ENCODE results near the gene THADA.

THADA gene

GRCh38 chr2:43540021-43540779 is 55.6 kb downstream of the THADA start:
- no peak overlapping the region for H3K4me3 ChIP-seq (ENCODE audit: severe bottlenecking)
- peaks cover 18% of the 10 kb centered on the region for H3K36me3 ChIP-seq (ENCODE audit: low read depth)
- peak; percentile 69 for DNase-seq (ENCODE audit: low spot score)
- no peak for TF ChIP-seq CTCF (IDR thresholded peaks at IDR 0.05; ENCODE audit: poor library complexity, severe bottlenecking)
- no peaks in the 10 kb centered on the region for H3K27me3 ChIP-seq (ENCODE audit: insufficient read depth, poor library complexity, severe bottlenecking)
- H3K4me1 ChIP-seq (ENCODE audit: insufficient read depth, poor library complexity, severe bottlenecking): peaks cover 41% of the 10 kb centered on the region
- no peaks in the 10 kb centered on the region for H3K9me3 ChIP-seq (ENCODE audit: severe bottlenecking)
- ATAC-seq (ENCODE audit: low read depth): peak; percentile 86
- H3K27ac ChIP-seq (ENCODE audit: poor library complexity, severe bottlenecking): peak overlapping the region; percentile 91

GRCh38 chr2:43539436-43539835 is 56.4 kb downstream of the THADA start:
- Histone ChIP-seq H3K4me3 (ENCODE audit: severe bottlenecking) (no peak overlapping the region), H3K9me3 (ENCODE audit: severe bottlenecking) (no peaks in the 10 kb centered on the region), H3K27ac (ENCODE audit: poor library complexity, severe bottlenecking) (peak overlapping the region; percentile 91), H3K27me3 (ENCODE audit: insufficient read depth, poor library complexity, severe bottlenecking) (no peaks in the 10 kb centered on the region), H3K36me3 (ENCODE audit: low read depth) (peaks cover 18% of the 10 kb centered on the region), H3K4me1 (ENCODE audit: insufficient read depth, poor library complexity, severe bottlenecking) (peaks cover 41% of the 10 kb centered on the region)
- no peak for TF ChIP-seq CTCF (IDR thresholded peaks at IDR 0.05; ENCODE audit: poor library complexity, severe bottlenecking)
- ATAC-seq (ENCODE audit: low read depth): no peak
- DNase-seq (ENCODE audit: low spot score): no peak

- Histone ChIP-seq H3K27me3 (ENCODE audit: insufficient read depth, poor library complexity, severe bottlenecking) (no peaks in the 10 kb centered on the region), H3K27ac (ENCODE audit: poor library complexity, severe bottlenecking) (peak overlapping the region; percentile 91), H3K4me1 (ENCODE audit: insufficient read depth, poor library complexity, severe bottlenecking) (peaks cover 41% of the 10 kb centered on the region), H3K4me3 (ENCODE audit: severe bottlenecking) (no peak overlapping the region), H3K36me3 (ENCODE audit: low read depth) (peaks cover 18% of the 10 kb centered on the region), H3K9me3 (ENCODE audit: severe bottlenecking) (no peaks in the 10 kb centered on the region)
- DNase-seq (ENCODE audit: low spot score) (no peak), ATAC-seq (ENCODE audit: low read depth) (no peak)
- TF ChIP-seq CTCF (IDR thresholded peaks at IDR 0.05; ENCODE audit: poor library complexity, severe bottlenecking): no peak
Observed at GRCh38 chr2:43538034-43538670, 57.7 kb downstream of the THADA start.

GRCh38 chr2:43537137-43537536 is 58.7 kb downstream of the THADA start:
- DNase-seq (ENCODE audit: low spot score): no peak

More at GRCh38 chr2:43537137-43537536, 58.7 kb downstream of the THADA start:
- H3K27me3 ChIP-seq (ENCODE audit: insufficient read depth, poor library complexity, severe bottlenecking): no peaks in the 10 kb centered on the region
- no peak overlapping the region for H3K4me3 ChIP-seq (ENCODE audit: severe bottlenecking)
- H3K27ac ChIP-seq (ENCODE audit: poor library complexity, severe bottlenecking): no peak overlapping the region
- no peaks in the 10 kb centered on the region for H3K9me3 ChIP-seq (ENCODE audit: severe bottlenecking)
- ATAC-seq (ENCODE audit: low read depth): no peak
- TF ChIP-seq CTCF (IDR thresholded peaks at IDR 0.05; ENCODE audit: poor library complexity, severe bottlenecking): no peak
- H3K36me3 ChIP-seq (ENCODE audit: low read depth): peaks cover 18% of the 10 kb centered on the region
- H3K4me1 ChIP-seq (ENCODE audit: insufficient read depth, poor library complexity, severe bottlenecking): peaks cover 41% of the 10 kb centered on the region

All from RWPE2 (cell line).